Measurements from ENCODE around the gene KLRD1.
A peak's percentile ranks its signal among the peaks of the same experiment; 100 is the strongest.
"Not testable (repeated sequence)": the region's sequence is repeated elsewhere in the genome, so short reads cannot be mapped to it uniquely, and the experiment has no call there.

The KLRD1 gene

DNA sequence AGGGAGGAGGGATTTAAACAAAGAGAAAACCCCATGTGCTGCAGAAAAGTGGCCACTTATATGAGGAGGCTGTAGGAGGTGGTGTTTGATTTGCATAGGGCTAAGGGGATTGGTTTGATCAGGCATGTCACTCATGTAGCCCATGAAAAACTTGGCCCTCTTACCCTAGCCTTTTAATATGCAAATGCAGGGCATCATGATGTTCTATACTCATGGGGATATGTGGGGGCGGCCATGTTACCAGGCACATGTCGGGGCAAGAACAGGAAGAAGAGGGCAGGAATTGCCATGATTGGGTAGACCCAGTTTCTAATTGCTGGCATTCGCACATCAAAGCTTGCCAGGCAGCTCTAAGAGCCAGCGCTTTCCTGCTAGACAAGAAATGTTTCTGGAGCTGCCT is 53.4 kb downstream of the KLRD1 start:
- H3K27me3 Mint-ChIP-seq: no peaks in the 10 kb centered on the region
- no peaks in the 10 kb centered on the region for H3K9me3 Mint-ChIP-seq
- peaks cover 36% of the 10 kb centered on the region for H3K4me1 Mint-ChIP-seq
- peak overlapping the region; percentile 48 to 59 for H3K4me3 Mint-ChIP-seq
- peak in 1 of 2 donors; percentile 57 for DNase-seq
- peak overlapping the region; percentile 41 to 86 for H3K27ac Mint-ChIP-seq
- peak; percentile 53 for ATAC-seq

GRCh38 chr12:10361622-10362021 is 54.0 kb downstream of the KLRD1 start:
- H3K9me3 Mint-ChIP-seq: no peaks in the 10 kb centered on the region
- H3K27me3 Mint-ChIP-seq: no peaks in the 10 kb centered on the region
- H3K27ac Mint-ChIP-seq: peak overlapping the region; percentile 41 to 86
- peaks cover 36% of the 10 kb centered on the region for H3K4me1 Mint-ChIP-seq
- H3K4me3 Mint-ChIP-seq: peak overlapping the region; percentile 48 to 59
- no peak for ATAC-seq
- DNase-seq: no peak

DNA sequence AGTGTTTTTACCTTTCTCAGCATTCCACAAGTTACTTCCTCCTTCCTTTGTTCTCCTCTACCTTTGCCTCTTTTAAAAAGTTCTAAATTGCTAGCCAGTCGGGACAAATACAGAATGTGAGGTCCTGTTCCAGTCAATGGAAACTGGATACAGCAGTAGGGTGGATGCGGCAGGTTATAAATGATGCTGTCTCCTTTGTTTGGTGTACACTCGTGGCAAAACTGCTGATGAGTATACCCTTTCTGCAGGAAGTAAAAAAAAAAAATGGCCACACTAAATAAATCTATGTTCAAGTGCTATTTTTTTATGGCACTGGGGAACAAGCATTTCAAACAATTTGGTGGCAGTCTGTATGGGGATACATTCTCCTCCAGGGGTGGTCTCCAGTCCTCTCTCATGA is 54.7 kb downstream of the KLRD1 start:
- Mint-ChIP-seq H3K4me3 (no peak overlapping the region), H3K9me3 (no peaks in the 10 kb centered on the region), H3K4me1 (peaks cover 36% of the 10 kb centered on the region), H3K27me3 (no peaks in the 10 kb centered on the region), H3K27ac (no peak overlapping the region)
- DNase-seq (no peak), ATAC-seq (no peak)

GRCh38 chr12:10362828-10363657 is 55.4 kb downstream of the KLRD1 start:
- Mint-ChIP-seq H3K27ac (no peak overlapping the region), H3K4me1 (peaks cover 42% of the 10 kb centered on the region), H3K27me3 (no peaks in the 10 kb centered on the region), H3K4me3 (no peak overlapping the region), H3K9me3 (peaks cover 2 to 4% of the 10 kb centered on the region in 2 donors)
- ATAC-seq (no peak), DNase-seq (no peak)

- DNase-seq (no peak), ATAC-seq (no peak)
- no peak overlapping the region for H3K27ac Mint-ChIP-seq
Measured at GRCh38 chr12:10363658-10363913, 55.9 kb downstream of the KLRD1 start.

GRCh38 chr12:10363914-10364814 is 56.5 kb downstream of the KLRD1 start:
- peak; percentile 62 to 76 for DNase-seq
- peaks cover 43% of the 10 kb centered on the region for H3K4me1 Mint-ChIP-seq
- peaks cover 4 to 8% of the 10 kb centered on the region in 2 donors for H3K9me3 Mint-ChIP-seq

More at GRCh38 chr12:10363658-10363913, 55.9 kb downstream of the KLRD1 start:
- no peaks in the 10 kb centered on the region for H3K27me3 Mint-ChIP-seq
- H3K4me1 Mint-ChIP-seq: peaks cover 43% of the 10 kb centered on the region
- peaks cover 4 to 8% of the 10 kb centered on the region in 2 donors for H3K9me3 Mint-ChIP-seq
- H3K4me3 Mint-ChIP-seq: no peak overlapping the region

GRCh38 chr12:10364815-10365622 is 57.3 kb downstream of the KLRD1 start:
- H3K9me3 Mint-ChIP-seq: peaks cover 4 to 8% of the 10 kb centered on the region in 2 donors
- DNase-seq (peak; percentile 74 to 82), ATAC-seq (peak; percentile 72)
- peaks cover 42% of the 10 kb centered on the region for H3K4me1 Mint-ChIP-seq
- no peaks in the 10 kb centered on the region for H3K27me3 Mint-ChIP-seq
- no peak overlapping the region for H3K4me3 Mint-ChIP-seq
- no peak overlapping the region for H3K27ac Mint-ChIP-seq

More at GRCh38 chr12:10363914-10364814, 56.5 kb downstream of the KLRD1 start:
- Mint-ChIP-seq H3K27me3 (no peaks in the 10 kb centered on the region), H3K27ac (no peak overlapping the region), H3K4me3 (no peak overlapping the region)
- ATAC-seq: peak; percentile 86

DNA sequence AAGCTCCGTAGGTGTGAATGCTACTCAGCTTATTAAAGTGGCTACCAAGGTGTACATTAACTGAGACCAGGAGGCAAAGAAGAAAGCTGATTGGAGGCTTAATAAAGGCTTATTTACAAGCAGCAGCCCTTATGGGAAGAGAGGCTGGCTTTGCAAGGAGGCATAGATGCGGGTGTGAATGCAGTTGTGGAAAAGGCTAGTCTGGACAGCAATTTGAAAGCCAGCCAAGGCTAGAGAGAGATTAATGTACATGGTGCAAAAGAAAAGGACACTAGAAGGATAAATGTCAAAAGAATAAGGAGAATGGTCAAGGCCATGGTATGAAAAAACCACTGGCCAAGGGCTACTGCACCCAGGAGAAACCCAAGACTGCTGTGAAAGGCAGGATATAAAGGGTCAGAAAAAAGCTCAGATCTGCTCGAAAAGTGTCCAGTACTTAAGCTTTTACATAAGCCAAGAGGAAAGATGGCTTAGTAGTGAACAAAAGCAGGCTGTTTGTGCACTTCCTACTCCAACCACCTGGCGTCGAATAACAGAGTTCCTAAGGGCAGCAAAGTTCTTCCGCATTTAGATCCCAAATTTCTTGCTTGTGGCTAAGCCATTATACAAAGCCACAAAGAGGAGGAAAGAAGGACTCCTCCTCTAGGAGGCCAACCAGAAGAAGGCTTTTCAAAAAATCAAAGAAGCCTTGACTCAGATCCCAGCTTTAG is 58.2 kb downstream of the KLRD1 start:
- Mint-ChIP-seq H3K9me3 (peaks cover 4 to 8% of the 10 kb centered on the region in 2 donors), H3K4me3 (no peak overlapping the region), H3K27ac (no peak overlapping the region), H3K4me1 (peaks cover 42% of the 10 kb centered on the region), H3K27me3 (no peaks in the 10 kb centered on the region)
- DNase-seq: no peak
- no peak for ATAC-seq

DNA sequence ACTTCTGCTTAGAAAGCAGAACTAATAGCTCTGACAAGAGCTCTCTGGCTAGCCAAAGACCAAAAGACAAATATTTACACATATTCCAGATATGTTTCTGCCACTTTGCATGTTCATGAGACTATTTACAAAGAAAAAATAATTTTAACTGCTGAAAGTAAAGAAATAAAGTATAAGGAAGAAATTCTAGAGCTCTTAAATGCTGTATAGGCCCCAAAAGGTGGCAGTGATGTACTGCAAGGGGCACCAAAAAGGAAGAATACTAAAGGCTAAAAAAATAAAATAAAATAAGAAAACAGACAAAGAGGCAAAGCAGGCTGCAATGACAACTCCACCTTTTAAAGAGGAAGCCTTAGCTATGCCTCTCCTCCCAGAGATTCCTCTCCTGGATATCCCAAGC is 59.2 kb downstream of the KLRD1 start:
- Mint-ChIP-seq H3K27me3 (no peaks in the 10 kb centered on the region), H3K4me1 (peaks cover 43% of the 10 kb centered on the region), H3K27ac (peak overlapping the region in 1 of 2 donors; percentile 13), H3K4me3 (no peak overlapping the region), H3K9me3 (peaks cover 4 to 8% of the 10 kb centered on the region in 2 donors)
- DNase-seq (no peak), ATAC-seq (no peak)

DNA sequence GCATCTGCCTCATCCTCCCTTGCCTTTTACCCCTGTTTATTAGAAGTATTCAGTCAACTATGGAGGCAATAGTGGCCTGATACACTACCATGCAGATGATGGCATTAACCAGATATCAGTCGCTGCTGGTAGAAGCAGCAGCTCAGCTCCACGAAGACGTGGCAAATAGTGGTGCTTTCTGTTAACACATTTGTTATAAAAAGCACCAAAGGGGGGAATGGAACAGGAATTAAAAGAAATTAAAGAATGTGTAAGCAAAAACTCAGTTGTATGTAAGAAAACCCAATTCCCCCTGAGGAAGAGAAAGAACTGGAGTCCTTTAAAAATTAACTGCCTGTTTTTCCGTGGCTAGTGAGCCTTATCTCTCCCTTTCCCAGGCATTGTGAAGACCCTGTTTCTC is 60.0 kb downstream of the KLRD1 start:
- not testable (repeated sequence) for H3K27ac Mint-ChIP-seq, H3K27me3 Mint-ChIP-seq, ATAC-seq, H3K9me3 Mint-ChIP-seq, DNase-seq
- Mint-ChIP-seq H3K4me3 (peak overlapping the region; percentile 60 to 79), H3K4me1 (peaks cover 51% of the 10 kb centered on the region)

DNA sequence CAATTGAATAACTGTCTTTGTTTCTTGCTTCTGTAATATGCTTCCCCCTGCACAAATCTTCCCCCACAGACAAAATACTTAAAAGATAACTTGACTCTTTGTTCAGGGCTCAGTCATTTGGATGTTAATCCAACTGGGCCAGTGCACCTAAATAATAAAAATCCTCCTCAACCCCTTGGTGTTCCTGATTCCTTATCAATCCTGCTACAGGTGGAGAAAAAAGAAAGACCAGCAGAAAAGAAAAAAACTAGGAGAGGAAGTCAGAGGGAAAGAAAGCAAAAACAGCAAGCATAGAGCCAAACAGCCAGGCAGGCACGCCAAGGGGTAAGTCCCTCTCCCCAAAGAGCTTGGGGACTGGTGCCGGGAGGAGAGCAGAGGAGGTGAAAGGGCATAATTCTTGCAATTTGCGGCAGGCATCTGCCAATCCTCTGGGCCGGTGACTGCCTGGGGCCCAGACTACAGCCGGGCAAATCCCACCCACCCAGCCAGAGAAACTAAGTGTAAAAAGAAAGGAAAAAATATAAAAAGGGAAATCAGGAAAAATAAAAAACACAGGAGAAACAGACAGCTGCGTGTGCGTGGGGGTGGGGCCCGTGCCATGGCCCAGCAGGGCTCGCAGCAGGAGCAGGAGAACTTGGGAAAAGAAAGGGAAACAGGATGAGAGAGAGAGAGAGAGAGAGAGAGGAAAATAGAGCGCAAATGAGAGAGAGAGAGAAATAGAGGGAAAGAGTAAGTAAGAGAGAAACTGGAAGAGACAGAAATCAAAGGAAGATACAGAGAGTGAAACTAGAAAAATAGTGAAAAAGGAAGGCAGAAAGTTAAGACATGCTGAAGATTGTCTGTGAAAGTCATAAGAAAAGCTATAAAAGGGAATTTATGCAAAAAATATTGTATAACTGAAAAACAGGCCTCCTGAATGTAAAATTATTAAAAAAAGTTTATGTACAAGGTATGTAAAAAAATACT is 60.8 kb downstream of the KLRD1 start:
- DNase-seq (no peak), ATAC-seq (no peak)
- Mint-ChIP-seq H3K27me3 (no peaks in the 10 kb centered on the region), H3K27ac (peak overlapping the region; percentile 50 to 71), H3K9me3 (peaks cover 4 to 8% of the 10 kb centered on the region in 2 donors), H3K4me3 (peak overlapping the region; percentile 60 to 79), H3K4me1 (peaks cover 57% of the 10 kb centered on the region)

DNA sequence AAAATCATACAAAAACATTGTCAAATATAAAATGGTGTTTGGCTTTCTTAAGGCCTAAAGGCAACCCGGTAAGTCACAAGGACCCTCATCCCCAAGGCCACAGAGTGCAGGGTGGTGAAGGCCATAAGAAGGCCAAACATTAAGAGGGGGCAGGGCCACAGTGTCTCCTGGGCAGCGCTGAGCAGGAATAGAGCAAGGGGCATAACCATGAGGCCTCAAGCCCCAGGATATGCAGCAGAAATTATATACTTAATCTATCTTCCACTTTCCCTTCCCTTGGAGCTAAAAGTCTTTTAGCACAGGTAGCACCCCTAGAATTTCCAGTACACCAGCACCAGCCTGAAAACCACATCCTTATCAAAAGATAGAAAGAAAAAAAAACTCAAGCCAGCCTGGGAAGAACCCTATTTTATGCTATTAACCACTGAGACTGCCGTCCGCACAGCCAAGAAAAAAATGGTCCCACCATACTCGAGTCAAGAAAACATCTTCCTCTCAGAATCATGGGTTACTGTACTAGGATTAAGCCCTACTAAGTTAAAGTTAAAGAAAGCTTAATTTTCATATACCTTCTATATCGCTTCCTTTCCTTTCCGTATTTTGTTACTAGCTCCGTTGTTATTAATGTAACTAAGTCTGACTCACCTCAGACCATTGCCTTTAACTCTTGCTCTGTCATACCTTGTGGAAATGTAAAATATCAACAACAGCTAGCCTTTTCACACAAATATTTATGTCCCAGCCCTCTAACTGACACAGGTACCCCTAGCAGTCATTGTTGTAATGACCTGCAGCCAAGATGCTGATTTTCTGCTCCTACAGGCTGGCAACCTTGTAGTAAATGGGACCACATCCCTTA is 62.1 kb downstream of the KLRD1 start:
- Mint-ChIP-seq H3K4me1 (peaks cover 70% of the 10 kb centered on the region), H3K27me3 (no peaks in the 10 kb centered on the region), H3K4me3 (peak overlapping the region; percentile 74 to 76), H3K9me3 (peaks cover 4 to 8% of the 10 kb centered on the region in 2 donors), H3K27ac (peak overlapping the region; percentile 78 to 97)
- ATAC-seq (peak; percentile 44), DNase-seq (no peak)

- H3K27me3 Mint-ChIP-seq, DNase-seq, H3K9me3 Mint-ChIP-seq, ATAC-seq: not testable (repeated sequence)
- Mint-ChIP-seq H3K4me1 (peaks cover 82% of the 10 kb centered on the region), H3K4me3 (peak overlapping the region; percentile 44 to 71), H3K27ac (peak overlapping the region; percentile 73 to 86)
Measured at GRCh38 chr12:10371893-10372535, 64.3 kb downstream of the KLRD1 start.

Measured in stimulated activated naive CD8-positive, alpha-beta T cell treated with anti-CD3 and anti-CD28 coated beads, Interleukin-15, amount 100 ng/mL, for 72 hours (primary cell).